ENCODE data around the gene CHRM2.

DNA sequence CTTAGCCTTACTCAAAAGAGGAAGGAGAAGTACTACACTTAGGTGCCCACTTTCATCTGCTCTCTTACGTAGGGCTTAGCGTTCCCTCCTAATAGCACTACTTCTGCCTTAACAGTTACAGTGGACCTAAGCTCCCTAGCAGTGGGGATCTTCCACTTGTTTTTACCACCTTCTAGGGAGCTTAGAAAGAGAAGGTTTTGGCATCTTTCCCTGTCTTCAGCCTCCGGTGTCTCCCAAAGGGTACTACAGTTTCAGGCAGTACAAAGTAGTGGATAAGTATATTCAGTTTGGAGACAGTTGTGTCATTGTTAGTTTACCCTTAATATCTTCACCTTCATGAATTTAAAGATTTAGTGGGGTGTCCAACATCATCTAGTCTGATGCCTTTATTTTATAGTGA is 14.6 kb downstream of the CHRM2 start:
- no peak for TF ChIP-seq POLR2AphosphoS5 (IDR thresholded peaks at IDR 0.05; ENCODE audit: borderline replicate concordance, low read depth, low read length)
- no peak for TF ChIP-seq EZH2 (IDR thresholded peaks at IDR 0.05)
- TF ChIP-seq FOXP2 (optimal IDR thresholded peaks at IDR 0.05; ENCODE audit: control extremely low read depth, extremely low read length, insufficient read depth): no peak
